ENCODE measurements around the gene PRRG2.

- TF ChIP-seq CTCF (conservative IDR thresholded peaks at IDR 0.05): no peak
- no peak for TF ChIP-seq ZFX (IDR thresholded peaks at IDR 0.05)
Measured at GRCh38 chr19:49589502-49589905, 8.4 kb downstream of the PRRG2 start.
